Osteoblast (primary cell): ENCODE measurements around the gene FILIP1L. TPM values are rescaled to one million over a fixed set of nuclear protein-coding genes. Genes with fewer than 3 reads are reported as not detected.

Source experiments
- DNase-seq: peaks from one replicate; pipeline ENCODE4 v3.0.0; 2011; ENCODE audit warnings: low spot score, mixed read lengths; ENCODE audit not compliant: insufficient read length; ENCODE audit errors: missing footprints
- H2AFZ ChIP-seq: 2 replicates; pipeline ENCODE4 v1.6.0; 2011; ENCODE audit warnings: mild to moderate bottlenecking, low read length
- H3K27ac ChIP-seq: 2 replicates; pipeline ENCODE4 v1.5.1; 2011; ENCODE audit warnings: mild to moderate bottlenecking, low read depth, low read length, moderate library complexity
- H3K27me3 ChIP-seq: 2 replicates; pipeline ENCODE4 v1.6.0; 2012; ENCODE audit warnings: mild to moderate bottlenecking, control low read depth, inconsistent platforms, low read length, moderate library complexity; ENCODE audit not compliant: insufficient read depth
- H3K36me3 ChIP-seq: 2 replicates; pipeline ENCODE4 v1.5.1; 2011; ENCODE audit warnings: mild to moderate bottlenecking, low read length, control low read depth, moderate library complexity; ENCODE audit not compliant: insufficient read depth
- H3K4me1 ChIP-seq: 2 replicates; pipeline ENCODE4 v1.5.1; 2011; ENCODE audit warnings: mild to moderate bottlenecking, low read length, control low read depth, moderate library complexity; ENCODE audit not compliant: insufficient read depth
- H3K4me2 ChIP-seq: 2 replicates; pipeline ENCODE4 v1.6.0; 2011; ENCODE audit warnings: mild to moderate bottlenecking, low read length; ENCODE audit not compliant: insufficient read depth
- H3K4me3 ChIP-seq: fragments of 200-600 bp; sonication (generic); 3 replicates; pipeline ENCODE4 v1.5.1; 2012; ENCODE audit warnings: mild to moderate bottlenecking, low read length, inconsistent platforms; ENCODE audit not compliant: insufficient read depth
- H3K79me2 ChIP-seq: 2 replicates; pipeline ENCODE4 v1.6.0; 2012; ENCODE audit warnings: mild to moderate bottlenecking, low read length, control low read depth, inconsistent platforms; ENCODE audit not compliant: insufficient read depth
- H3K9me3 ChIP-seq: 2 replicates; pipeline ENCODE4 v1.5.1; 2011; ENCODE audit warnings: low read depth, low read length, control low read depth
- H4K20me1 ChIP-seq: 2 replicates; pipeline ENCODE4 v1.6.0; 2012; ENCODE audit warnings: mild to moderate bottlenecking, low read length, control low read depth; ENCODE audit not compliant: insufficient read depth
- total RNA-seq: library from RNA; depleted of rRNA; stranded (reverse); fragments of >200 nt; gene quantifications from 2 replicates; pipeline ENCODE4 v1.2.3, GENCODE V29; 2012
- TF ChIP-seq, protein P1 (sequence below): IDR thresholded peaks from 2 replicates; pipeline ENCODE4 v1.5.1; 2011; ENCODE audit warnings: mild to moderate bottlenecking, low read depth, low read length, moderate library complexity; ENCODE audit errors: extremely low read depth

Gene FILIP1L
- total RNA-seq, 1 donor, result 5.8 TPM

GRCh38 chr3:99902091-99902490 is 212.2 kb downstream of the FILIP1L start:
- Histone ChIP-seq H2AFZ (no peak overlapping the region), H3K27ac (peak overlapping the region; percentile 80), H4K20me1 (no peaks in the 10 kb centered on the region), H3K27me3 (no peaks in the 10 kb centered on the region), H3K4me1 (peaks cover 40% of the 10 kb centered on the region), H3K36me3 (no peaks in the 10 kb centered on the region), H3K4me3 (no peak overlapping the region), H3K79me2 (no peaks in the 10 kb centered on the region), H3K4me2 (peak overlapping the region; percentile 80), H3K9me3 (no peaks in the 10 kb centered on the region)
- no peak for DNase-seq
- TF ChIP-seq, protein P1, sequence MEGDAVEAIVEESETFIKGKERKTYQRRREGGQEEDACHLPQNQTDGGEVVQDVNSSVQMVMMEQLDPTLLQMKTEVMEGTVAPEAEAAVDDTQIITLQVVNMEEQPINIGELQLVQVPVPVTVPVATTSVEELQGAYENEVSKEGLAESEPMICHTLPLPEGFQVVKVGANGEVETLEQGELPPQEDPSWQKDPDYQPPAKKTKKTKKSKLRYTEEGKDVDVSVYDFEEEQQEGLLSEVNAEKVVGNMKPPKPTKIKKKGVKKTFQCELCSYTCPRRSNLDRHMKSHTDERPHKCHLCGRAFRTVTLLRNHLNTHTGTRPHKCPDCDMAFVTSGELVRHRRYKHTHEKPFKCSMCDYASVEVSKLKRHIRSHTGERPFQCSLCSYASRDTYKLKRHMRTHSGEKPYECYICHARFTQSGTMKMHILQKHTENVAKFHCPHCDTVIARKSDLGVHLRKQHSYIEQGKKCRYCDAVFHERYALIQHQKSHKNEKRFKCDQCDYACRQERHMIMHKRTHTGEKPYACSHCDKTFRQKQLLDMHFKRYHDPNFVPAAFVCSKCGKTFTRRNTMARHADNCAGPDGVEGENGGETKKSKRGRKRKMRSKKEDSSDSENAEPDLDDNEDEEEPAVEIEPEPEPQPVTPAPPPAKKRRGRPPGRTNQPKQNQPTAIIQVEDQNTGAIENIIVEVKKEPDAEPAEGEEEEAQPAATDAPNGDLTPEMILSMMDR, result no peak

DNA sequence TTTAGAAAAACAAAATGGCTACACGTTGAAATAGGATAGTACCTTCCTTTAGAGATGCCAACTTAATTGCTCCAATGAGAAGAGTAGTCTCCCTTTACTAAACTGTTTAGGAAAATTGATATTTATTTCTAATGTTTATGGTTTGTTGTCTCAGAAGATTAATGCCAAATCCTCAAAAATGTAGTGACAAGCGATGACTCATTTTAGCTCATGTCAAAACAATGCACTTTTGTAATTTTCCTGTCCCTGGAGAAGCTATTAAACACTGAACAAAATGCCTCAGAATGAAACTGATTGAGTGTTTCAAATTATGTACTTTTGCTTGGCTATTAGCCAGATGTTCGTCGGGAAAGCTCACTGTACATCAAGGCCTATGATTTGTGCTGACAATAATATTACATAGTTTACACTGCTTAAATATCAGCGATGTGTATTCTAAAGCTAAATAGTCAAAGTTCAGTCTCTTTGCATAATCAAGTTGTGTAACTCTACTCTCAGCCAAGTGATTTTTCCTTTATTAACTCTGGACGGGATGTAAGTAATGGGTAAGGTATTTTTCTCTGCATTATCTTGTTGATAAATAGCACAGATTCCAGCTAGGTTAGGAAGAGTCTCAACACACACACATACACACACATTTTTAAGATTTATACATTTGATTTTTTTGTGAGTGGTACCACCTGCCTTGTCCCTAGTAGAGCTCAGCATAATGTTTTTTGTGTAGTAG is 212.9 kb downstream of the FILIP1L start:
- peak; percentile 85 for DNase-seq
- Histone ChIP-seq H2AFZ (no peak overlapping the region), H3K4me2 (peak overlapping the region; percentile 80), H3K4me3 (peak overlapping the region; percentile 53), H3K27ac (peak overlapping the region; percentile 80), H3K9me3 (no peaks in the 10 kb centered on the region), H4K20me1 (no peaks in the 10 kb centered on the region), H3K4me1 (peaks cover 45% of the 10 kb centered on the region), H3K27me3 (no peaks in the 10 kb centered on the region), H3K36me3 (no peaks in the 10 kb centered on the region), H3K79me2 (no peaks in the 10 kb centered on the region)
- TF ChIP-seq, protein P1, result no peak

DNA sequence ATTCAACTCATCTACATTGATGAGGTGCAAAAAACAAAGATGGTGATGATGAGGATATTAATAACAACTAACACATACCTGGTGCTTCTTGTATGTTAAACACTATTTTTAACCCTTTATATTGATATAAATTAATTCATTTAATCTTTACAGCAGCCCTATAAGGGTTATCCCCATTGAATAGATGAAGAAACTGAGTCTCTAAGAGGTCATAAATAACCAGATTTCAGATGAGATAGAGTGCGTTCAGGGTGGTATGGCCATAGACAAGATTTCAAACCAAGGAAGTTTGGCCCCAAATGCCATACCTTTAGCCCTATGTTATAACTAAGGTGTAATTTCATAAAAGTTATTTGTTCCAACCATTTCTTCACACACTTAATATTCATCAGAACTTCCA is 214.1 kb downstream of the FILIP1L start:
- peaks cover 56% of the 10 kb centered on the region for H3K4me1 ChIP-seq
- DNase-seq, result no peak
- no peaks in the 10 kb centered on the region for H3K9me3 ChIP-seq
- no peak overlapping the region for H3K4me3 ChIP-seq
- H3K27ac ChIP-seq, result peak overlapping the region; percentile 80
- H3K79me2 ChIP-seq, result no peaks in the 10 kb centered on the region
- H3K27me3 ChIP-seq, result no peaks in the 10 kb centered on the region
- no peak overlapping the region for H3K4me2 ChIP-seq
- H2AFZ ChIP-seq, result no peak overlapping the region
- H4K20me1 ChIP-seq, result no peaks in the 10 kb centered on the region
- TF ChIP-seq, protein P1, result no peak
- H3K36me3 ChIP-seq, result no peaks in the 10 kb centered on the region

- H3K4me1 ChIP-seq, result peaks cover 54% of the 10 kb centered on the region
- H3K27me3 ChIP-seq, result no peaks in the 10 kb centered on the region
- no peaks in the 10 kb centered on the region for H3K79me2 ChIP-seq
- H3K4me2 ChIP-seq, result no peak overlapping the region
- no peak overlapping the region for H2AFZ ChIP-seq
- no peaks in the 10 kb centered on the region for H3K9me3 ChIP-seq
- no peak overlapping the region for H3K27ac ChIP-seq
- DNase-seq, result no peak
- H4K20me1 ChIP-seq, result no peaks in the 10 kb centered on the region
- TF ChIP-seq, protein P1, result no peak
- no peak overlapping the region for H3K4me3 ChIP-seq
- no peaks in the 10 kb centered on the region for H3K36me3 ChIP-seq
Observed at GRCh38 chr3:99899603-99900002, 214.7 kb downstream of the FILIP1L start.
